Subcutaneous adipose tissue (tissue), 4 donors: Measurements from ENCODE around the gene PIGBOS1. TPM values are rescaled to one million over a fixed set of nuclear protein-coding genes. Genes with fewer than 3 reads are reported as not detected.

ENCODE experiments used
- CTCF ChIP-seq: fragments of 450-650 bp; IDR thresholded peaks from one replicate; pipeline ENCODE4 v1.5.1; 2016; ENCODE audit warnings: low read depth, mild to moderate bottlenecking, control low read depth, antibody characterized with exemption, moderate library complexity
- total RNA-seq, 4 donors: library from RNA; depleted of rRNA; stranded (reverse); fragments of >200 nt; gene quantifications; one replicate each; pipeline ENCODE4 v1.1.0, GENCODE V29; 2016

The PIGBOS1 gene
- total RNA-seq, 4 donors from 2014 or later, result 5.9 to 39.7 (median 14.7) TPM

GRCh38 chr15:55334997-55335396 lies 16.1 kb upstream of the PIGBOS1 start:
- no peak for TF ChIP-seq CTCF

- TF ChIP-seq CTCF, result no peak
Observed at GRCh38 chr15:55334371-55334770, 15.4 kb upstream of the PIGBOS1 start.

GRCh38 chr15:55327387-55327786 lies 8.5 kb upstream of the PIGBOS1 start:
- TF ChIP-seq CTCF, result no peak

GRCh38 chr15:55322467-55322866 lies 3.5 kb upstream of the PIGBOS1 start:
- no peak for TF ChIP-seq CTCF

GRCh38 chr15:55320963-55321362 lies 2.0 kb upstream of the PIGBOS1 start:
- TF ChIP-seq CTCF, result no peak

- TF ChIP-seq CTCF, result no peak
Observed at GRCh38 chr15:55320238-55320550, 1.3 kb upstream of the PIGBOS1 start.

GRCh38 chr15:55319537-55320237 lies 764 bp upstream of the PIGBOS1 start:
- TF ChIP-seq CTCF, result no peak
